DMS53 treated with DMSO at 0.1 percent for 48 hours (cell line): Measurements from ENCODE around the gene CBLN3.
"Not testable (repeated sequence)": the region's sequence is repeated elsewhere in the genome, so short reads cannot be mapped to it uniquely, and the experiment has no call there.

ENCODE experiments used
- DNase-seq: peaks from one replicate; lab custom pipeline; 2025; ENCODE audit not compliant: unreplicated experiment; lab: John Stamatoyannopoulos, UW

Gene CBLN3

GRCh38 chr14:24406416-24406815 lies 23.1 kb downstream of the CBLN3 start:
- DNase-seq, result no peak

GRCh38 chr14:24404814-24405213 lies 24.7 kb downstream of the CBLN3 start:
- DNase-seq, result no peak

- DNase-seq, result no peak
Observed at GRCh38 chr14:24403294-24403998, 26.0 kb downstream of the CBLN3 start.

GRCh38 chr14:24401810-24402702 lies 27.4 kb downstream of the CBLN3 start:
- DNase-seq, result no peak

- DNase-seq, result no peak
Observed at GRCh38 chr14:24399999-24400718, 29.3 kb downstream of the CBLN3 start.

GRCh38 chr14:24399447-24399822 lies 30.0 kb downstream of the CBLN3 start:
- no peak for DNase-seq

- DNase-seq, result no peak
Observed at GRCh38 chr14:24398653-24399446, 30.6 kb downstream of the CBLN3 start, which contains the start of gene NYNRIN. Gene NYNRIN, plus strand, starts transcription at chr14:24399003. Its CDS starts 244 bp downstream, at chr14:24399247.

GRCh38 chr14:24398293-24398652 lies 31.2 kb downstream of the CBLN3 start:
- no peak for DNase-seq

- DNase-seq, result no peak
Observed at GRCh38 chr14:24397639-24398292, 31.7 kb downstream of the CBLN3 start.

- DNase-seq, result no peak
Observed at GRCh38 chr14:24395609-24396582, 33.6 kb downstream of the CBLN3 start.

GRCh38 chr14:24394275-24394674 lies 35.2 kb downstream of the CBLN3 start:
- DNase-seq, result no peak

- DNase-seq, result peak; percentile 86
Observed at GRCh38 chr14:24392325-24393091, 37.0 kb downstream of the CBLN3 start.

- DNase-seq, result no peak
Observed at GRCh38 chr14:24390701-24391468, 38.6 kb downstream of the CBLN3 start.

GRCh38 chr14:24389226-24389848 lies 40.1 kb downstream of the CBLN3 start:
- no peak for DNase-seq

- no peak for DNase-seq
Observed at GRCh38 chr14:24388474-24389179, 40.8 kb downstream of the CBLN3 start.

GRCh38 chr14:24387579-24387978 lies 41.9 kb downstream of the CBLN3 start:
- DNase-seq, result not testable (repeated sequence)

GRCh38 chr14:24387009-24387345 lies 42.5 kb downstream of the CBLN3 start:
- DNase-seq, result no peak
